ENCODE data around the gene TSHZ2. TPM values are rescaled to one million over a fixed set of nuclear protein-coding genes. Genes with fewer than 3 reads are reported as not detected.

The TSHZ2 gene
- total and polyA plus RNA-seq, 2 donors, result 6.5 to 35.0 TPM

DNA sequence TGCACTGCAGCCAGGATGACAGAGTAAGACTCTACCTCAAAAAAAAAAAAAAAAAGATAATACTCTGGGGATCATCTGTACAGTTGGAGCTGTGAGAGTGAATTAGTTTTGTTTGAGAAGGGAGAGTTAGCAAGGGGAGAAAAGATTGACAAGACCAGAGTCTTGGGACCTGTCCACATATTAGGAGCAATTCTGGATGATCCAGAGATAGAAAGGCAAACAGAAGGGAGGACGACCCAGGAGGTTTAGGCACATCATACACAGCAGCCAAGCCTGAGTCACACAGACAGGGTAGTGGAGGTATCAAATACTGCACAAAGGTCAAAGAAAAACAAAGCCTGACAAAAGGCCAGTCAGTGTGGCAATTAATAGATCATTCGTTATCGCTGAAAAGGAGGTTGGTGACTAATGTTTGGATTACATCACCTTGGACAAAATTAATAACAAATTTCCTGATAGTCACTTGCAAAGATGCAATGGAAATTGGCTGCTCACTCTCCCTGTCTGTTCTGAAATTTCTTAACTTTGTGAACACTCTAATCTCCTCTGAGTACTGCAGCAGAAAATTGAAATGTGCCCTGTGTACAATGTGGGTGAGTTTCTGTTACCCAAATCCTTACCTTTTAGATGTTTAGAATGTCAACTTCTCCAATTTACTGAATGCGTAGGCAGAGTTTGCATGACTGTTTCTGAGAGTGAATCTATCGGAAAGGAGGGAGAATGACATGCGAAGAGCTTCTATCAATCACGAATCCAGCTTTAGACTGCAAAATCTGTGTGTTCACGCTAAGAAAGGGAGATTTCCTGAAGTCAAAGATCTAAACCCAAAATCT is 105.4 kb downstream of the TSHZ2 start:
- 64% methylated on average over 8 of the region's 8 CpGs for WGBS
- no peak for DNase-seq (ENCODE audit: extremely low spot score)
- Histone ChIP-seq H3K4me3 (ENCODE audit: low read depth, low read length) (no peak overlapping the region), H3K27ac (ENCODE audit: low read depth) (no peak overlapping the region), H3K36me3 (ENCODE audit: insufficient read depth) (no peaks in the 10 kb centered on the region), H3K4me1 (ENCODE audit: insufficient read depth) (no peaks in the 10 kb centered on the region)

DNA sequence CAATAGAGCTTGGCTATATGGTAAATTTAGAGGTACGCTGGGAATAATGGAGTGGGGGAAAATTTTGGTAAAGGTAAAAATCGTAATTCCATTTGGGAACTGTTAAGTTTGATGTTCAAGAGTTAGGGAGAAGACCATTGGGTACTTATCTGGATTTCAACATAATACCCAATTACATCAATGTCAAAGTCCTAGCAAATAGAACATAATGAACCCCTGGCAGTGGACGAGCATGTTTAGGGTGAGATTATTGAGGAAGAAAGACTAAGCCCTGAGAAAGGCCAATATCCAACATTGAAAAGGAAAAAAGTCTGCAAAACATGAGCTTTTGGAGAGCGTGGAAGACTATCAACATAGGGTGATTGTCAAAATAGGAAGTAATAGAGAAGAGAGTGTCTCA is 106.6 kb downstream of the TSHZ2 start:
- no peak overlapping the region for H3K27ac ChIP-seq (ENCODE audit: low read depth)
- no peaks in the 10 kb centered on the region for H3K36me3 ChIP-seq (ENCODE audit: insufficient read depth)
- H3K4me1 ChIP-seq (ENCODE audit: insufficient read depth), result no peaks in the 10 kb centered on the region
- DNase-seq (ENCODE audit: extremely low spot score), result no peak
- 89% methylated on average over 4 of the region's 4 CpGs for WGBS
- H3K4me3 ChIP-seq (ENCODE audit: low read depth, low read length), result no peak overlapping the region

DNA sequence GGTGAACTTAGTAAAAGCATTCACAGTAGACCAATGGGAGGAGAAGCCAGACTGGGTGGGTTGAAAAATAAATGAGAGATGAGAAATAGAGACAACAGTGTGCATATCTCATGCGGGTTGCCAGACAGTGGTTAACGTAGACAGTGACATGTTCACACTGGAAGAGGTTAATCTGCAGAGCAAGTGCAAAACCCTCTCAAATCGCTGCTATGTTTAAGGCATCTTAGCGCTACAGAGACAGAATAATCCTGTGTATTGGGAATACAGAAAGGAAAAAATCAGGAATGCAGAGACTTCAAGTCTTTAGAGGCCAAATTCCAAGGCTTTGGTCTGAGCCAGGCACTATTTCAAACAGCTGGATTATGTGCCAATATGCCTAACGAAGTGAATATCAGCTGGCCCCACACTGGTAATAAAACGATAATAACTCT is 107.1 kb downstream of the TSHZ2 start:
- H3K4me1 ChIP-seq (ENCODE audit: insufficient read depth), result no peaks in the 10 kb centered on the region
- no peak overlapping the region for H3K4me3 ChIP-seq (ENCODE audit: low read depth, low read length)
- WGBS, result 35% methylated on average over 6 of the region's 6 CpGs
- H3K27ac ChIP-seq (ENCODE audit: low read depth), result no peak overlapping the region
- no peaks in the 10 kb centered on the region for H3K36me3 ChIP-seq (ENCODE audit: insufficient read depth)
- no peak for DNase-seq (ENCODE audit: extremely low spot score)

DNA sequence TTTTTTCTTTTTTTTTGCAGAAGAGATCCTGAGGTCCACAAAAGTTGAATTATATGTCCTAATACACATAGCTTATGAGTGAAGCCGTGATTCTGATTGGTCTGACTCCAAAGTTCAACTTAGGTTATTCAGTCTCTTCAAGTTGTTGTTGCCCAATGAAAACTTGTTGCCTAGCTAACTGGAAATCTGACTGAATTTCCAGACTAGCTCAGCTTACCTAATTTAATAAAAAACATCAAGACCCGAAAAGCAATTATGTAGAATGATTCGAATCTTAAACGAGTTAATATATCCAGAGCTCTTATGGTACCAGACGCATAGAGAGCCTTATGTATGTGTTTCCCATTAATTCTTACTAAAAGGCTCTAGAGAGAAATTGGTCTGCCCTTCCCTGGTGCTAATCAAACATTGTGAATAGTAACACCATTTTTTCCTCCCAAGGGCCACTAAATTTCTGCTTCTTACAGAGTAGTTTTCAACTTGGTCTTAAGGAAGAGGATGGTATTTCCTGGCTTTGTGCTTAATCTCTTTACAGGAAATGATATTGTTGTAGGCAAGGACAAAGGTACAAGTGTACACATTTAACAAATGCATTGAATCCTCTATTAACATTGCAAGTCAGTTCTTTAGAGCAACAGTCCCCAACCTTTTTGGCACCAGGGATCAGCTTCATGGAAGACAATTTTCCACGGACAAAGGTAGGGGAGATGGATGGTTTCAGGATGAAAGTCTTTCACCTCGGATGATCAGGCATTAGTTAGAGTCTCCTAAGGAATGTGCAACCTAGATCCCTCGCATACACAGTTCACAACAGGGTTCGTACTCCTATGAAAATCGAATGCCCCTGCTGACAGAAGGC is 107.9 kb downstream of the TSHZ2 start:
- no peak for DNase-seq (ENCODE audit: extremely low spot score)
- WGBS, result 86% methylated on average over 10 of the region's 10 CpGs
- no peak overlapping the region for H3K4me3 ChIP-seq (ENCODE audit: low read depth, low read length)
- H3K36me3 ChIP-seq (ENCODE audit: insufficient read depth), result no peaks in the 10 kb centered on the region
- no peaks in the 10 kb centered on the region for H3K4me1 ChIP-seq (ENCODE audit: insufficient read depth)
- no peak overlapping the region for H3K27ac ChIP-seq (ENCODE audit: low read depth)

DNA sequence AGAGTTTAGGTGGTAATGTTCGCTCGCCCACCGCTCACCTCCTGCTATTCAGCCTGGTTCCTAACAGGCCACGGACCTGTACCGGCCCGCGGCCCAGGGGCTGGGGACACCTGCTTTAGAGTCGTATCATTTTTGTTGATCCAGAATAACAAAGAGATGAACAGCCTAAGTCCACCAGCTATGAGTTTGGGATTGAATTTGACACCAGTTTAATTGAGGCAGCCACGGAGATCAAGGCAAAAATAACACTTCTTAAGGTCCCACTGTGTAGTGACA is 108.5 kb downstream of the TSHZ2 start:
- Histone ChIP-seq H3K4me3 (ENCODE audit: low read depth, low read length) (no peak overlapping the region), H3K36me3 (ENCODE audit: insufficient read depth) (no peaks in the 10 kb centered on the region), H3K4me1 (ENCODE audit: insufficient read depth) (no peaks in the 10 kb centered on the region), H3K27ac (ENCODE audit: low read depth) (peak overlapping the region; percentile 6)
- 97% methylated on average over 9 of the region's 9 CpGs for WGBS
- DNase-seq (ENCODE audit: extremely low spot score), result no peak

DNA sequence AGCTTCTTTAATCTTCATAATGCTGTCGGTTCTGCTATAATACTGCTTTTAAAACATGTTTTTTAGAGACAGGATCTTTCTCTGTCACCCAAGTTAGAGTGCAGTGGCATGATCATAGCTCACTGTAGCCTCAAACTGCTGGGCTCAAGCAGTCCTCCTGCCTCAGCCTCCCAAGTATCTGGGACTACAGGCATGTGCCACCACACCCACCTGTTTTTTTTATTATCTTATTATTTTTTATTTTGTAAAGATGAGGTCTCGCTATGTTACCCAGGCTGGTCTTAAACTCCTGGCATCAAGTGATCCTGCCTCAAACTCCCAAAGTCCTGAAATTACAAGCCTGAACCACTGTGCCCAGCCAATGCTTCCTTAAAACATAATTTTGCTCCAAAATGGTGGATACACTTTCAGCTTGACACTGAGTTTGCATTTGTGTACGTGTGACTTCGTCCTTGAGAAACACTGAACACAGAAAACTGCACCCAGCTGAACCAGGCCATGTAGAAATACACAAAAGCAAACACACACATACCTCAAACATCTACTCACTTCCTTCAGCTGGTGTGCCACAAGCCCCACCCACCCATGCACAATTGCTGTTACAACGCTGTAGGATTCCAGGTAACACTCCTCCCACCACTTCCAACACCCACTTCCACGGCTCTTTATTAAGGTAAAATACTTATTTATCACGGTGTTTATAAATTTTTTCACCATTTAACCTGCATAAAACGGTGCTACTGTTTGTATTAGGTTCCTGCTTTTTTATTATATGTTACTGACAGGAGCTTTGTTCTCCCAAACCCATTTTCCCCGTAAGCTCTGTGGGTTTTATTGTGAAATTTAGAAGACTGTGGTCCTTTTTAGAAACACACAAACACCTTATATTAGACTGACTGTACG is 109.1 kb downstream of the TSHZ2 start:
- Histone ChIP-seq H3K4me3 (ENCODE audit: low read depth, low read length) (no peak overlapping the region), H3K4me1 (ENCODE audit: insufficient read depth) (no peaks in the 10 kb centered on the region), H3K27ac (ENCODE audit: low read depth) (peak overlapping the region; percentile 6), H3K36me3 (ENCODE audit: insufficient read depth) (no peaks in the 10 kb centered on the region)
- 65% methylated on average over 10 of the region's 10 CpGs for WGBS
- DNase-seq (ENCODE audit: extremely low spot score), result no peak

DNA sequence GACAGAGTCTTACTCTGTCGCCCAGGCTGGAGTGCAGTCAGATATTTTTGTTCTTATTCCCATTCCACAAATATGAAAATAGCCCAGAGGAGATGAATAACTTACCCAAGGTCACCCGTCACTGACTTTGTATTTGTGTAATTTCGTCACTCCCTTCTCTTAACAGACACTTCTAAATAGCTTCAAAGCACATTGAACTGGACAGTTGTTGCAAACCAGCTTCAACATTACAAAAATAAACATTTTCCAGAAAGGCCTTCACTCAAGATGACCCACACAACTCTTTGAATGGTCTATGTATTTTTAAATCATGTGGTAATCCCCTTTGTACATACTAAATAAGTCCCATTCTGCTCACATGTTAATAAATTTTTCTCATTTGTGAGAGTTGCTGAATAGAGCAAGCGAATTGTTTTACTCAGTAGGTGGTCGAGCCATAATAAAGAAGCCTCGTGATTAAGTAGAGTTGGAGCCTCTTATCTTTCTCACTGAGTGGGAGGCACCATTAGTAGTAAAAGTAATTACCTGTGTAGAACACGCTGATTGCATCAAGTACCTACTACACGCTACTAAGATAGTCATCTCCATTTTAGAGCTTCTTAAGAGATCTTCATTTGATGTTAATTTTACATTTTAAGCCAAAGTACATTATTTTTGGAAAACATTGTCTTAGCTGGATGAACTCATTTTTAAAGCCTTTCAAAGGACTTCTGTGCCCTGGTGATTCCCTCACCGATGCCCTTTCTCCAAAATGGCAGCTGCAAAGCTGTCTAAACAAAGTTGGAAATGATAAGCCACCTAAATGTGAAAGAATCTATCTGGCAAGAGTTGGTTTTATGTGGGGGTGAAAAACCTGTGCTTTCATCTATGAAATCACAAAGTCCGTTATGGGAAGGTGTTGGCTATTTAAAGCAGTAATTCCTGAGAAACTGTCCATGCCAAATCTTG is 110.0 kb downstream of the TSHZ2 start:
- Histone ChIP-seq H3K27ac (ENCODE audit: low read depth) (peak overlapping the region; percentile 10), H3K4me1 (ENCODE audit: insufficient read depth) (no peaks in the 10 kb centered on the region), H3K4me3 (ENCODE audit: low read depth, low read length) (no peak overlapping the region), H3K36me3 (ENCODE audit: insufficient read depth) (no peaks in the 10 kb centered on the region)
- 74% methylated on average over 10 of the region's 10 CpGs for WGBS
- no peak for DNase-seq (ENCODE audit: extremely low spot score)

DNA sequence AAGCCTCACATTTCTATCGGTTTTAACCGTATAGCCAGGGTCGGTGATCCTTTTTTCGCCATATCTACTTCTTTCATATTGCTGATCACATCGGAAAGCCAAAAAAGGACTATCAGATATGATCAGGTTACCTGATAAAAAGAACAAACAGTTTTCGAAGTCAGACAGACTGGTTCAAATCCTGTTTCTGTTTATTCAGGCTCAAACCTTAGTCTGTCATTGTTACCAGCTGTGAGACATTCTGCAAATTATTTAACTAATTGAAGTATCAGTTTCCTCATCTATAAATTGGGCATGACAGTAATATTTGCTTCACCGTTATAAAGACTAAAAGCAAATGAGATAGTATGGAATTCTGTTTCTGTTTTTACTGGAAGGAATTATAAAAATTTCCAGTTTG is 111.3 kb downstream of the TSHZ2 start:
- H3K36me3 ChIP-seq (ENCODE audit: insufficient read depth), result no peaks in the 10 kb centered on the region
- no peak overlapping the region for H3K27ac ChIP-seq (ENCODE audit: low read depth)
- no peaks in the 10 kb centered on the region for H3K4me1 ChIP-seq (ENCODE audit: insufficient read depth)
- no peak overlapping the region for H3K4me3 ChIP-seq (ENCODE audit: low read depth, low read length)
- 83% methylated on average over 7 of the region's 7 CpGs for WGBS
- DNase-seq (ENCODE audit: extremely low spot score), result no peak

DNA sequence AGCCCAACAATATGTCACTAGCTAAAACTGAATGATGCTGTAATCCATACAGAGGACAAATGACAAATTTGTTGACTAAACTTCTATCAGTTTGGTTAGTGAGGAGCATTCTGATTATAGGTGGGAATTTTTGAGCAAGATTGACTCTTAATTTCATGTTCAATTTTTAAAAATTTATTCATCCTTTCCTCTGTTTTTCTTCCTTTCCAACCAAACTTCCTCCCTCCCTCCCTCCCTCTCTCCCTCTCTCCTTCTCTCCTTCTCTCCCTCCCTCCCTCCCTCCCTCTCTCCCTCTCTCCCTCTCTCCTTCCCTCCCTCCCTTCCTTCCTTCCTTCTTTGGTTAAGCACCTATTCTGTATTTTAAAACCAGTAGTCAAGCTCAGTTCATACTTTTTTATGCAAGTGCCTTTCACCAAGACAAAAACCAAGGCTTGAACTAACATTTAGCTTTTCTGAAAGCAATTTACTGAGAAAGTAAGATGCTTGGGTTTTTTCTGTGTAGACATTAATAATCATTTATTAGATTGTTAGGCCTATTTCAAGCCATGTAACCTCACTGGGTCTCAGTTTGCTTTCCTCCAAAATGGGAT is 112.3 kb downstream of the TSHZ2 start:
- H3K4me3 ChIP-seq (ENCODE audit: low read depth, low read length), result no peak overlapping the region
- no peaks in the 10 kb centered on the region for H3K4me1 ChIP-seq (ENCODE audit: insufficient read depth)
- no peak for DNase-seq (ENCODE audit: extremely low spot score)
- peak overlapping the region; percentile 10 for H3K27ac ChIP-seq (ENCODE audit: low read depth)
- no peaks in the 10 kb centered on the region for H3K36me3 ChIP-seq (ENCODE audit: insufficient read depth)

DNA sequence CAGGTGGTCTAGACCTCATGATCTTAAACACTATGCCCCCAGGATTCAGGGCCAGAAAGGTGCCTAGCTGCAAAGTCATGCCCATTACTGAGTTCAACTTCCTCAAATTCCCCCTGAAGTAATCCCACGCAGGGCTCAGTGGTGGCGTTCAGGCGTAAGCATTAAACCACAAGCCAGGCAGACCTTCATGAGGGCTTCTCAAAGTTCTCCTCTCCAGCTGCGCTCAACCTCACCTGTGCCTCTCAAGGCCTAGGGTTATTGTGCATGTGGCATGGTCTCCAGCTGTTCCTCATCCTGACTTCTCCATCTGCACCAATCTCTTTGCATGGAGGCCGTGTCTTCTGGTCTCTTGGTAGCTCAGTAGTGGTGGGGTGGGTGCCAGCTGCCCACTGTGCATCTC is 113.6 kb downstream of the TSHZ2 start:
- H3K36me3 ChIP-seq (ENCODE audit: insufficient read depth), result no peaks in the 10 kb centered on the region
- 91% methylated on average over 5 of the region's 5 CpGs for WGBS
- DNase-seq (ENCODE audit: extremely low spot score), result no peak
- H3K4me1 ChIP-seq (ENCODE audit: insufficient read depth), result no peaks in the 10 kb centered on the region
- no peak overlapping the region for H3K27ac ChIP-seq (ENCODE audit: low read depth)
- H3K4me3 ChIP-seq (ENCODE audit: low read depth, low read length), result no peak overlapping the region

DNA sequence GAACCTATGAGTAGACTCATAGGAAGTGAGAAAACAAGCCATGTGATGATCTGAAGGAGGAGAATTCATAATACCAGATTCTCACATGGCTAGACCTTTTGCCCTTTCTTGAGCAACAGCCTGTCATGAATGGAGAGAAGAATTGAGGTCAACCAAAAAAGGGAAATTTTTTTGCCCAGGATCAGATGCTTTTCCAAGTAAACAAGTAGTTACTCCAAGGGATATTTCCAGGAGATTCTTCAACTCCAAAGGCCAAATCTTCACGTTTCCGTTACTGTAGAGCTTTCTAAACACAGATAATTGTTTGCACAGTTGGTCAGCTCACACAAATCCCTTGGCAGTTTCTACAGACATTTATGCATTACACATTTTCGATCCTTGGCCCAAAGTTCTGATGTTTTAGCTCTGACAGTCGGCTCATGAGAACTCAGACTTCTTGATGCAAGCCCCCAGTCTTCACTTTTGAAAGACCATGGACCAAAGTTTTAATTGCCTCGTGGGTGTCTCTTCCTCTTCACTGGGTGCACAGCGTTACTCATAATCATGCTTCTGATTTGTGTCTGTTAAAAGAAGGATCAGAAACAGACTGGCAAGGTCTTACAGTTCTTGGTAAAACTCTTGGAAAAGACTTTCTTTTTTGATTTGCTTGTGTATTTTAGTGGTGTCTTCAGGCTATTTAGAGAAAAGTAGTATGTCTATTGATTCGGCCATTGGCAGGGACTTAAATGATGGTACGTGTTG is 115.0 kb downstream of the TSHZ2 start:
- WGBS, result 49% methylated on average over 8 of the region's 8 CpGs
- Histone ChIP-seq H3K27ac (ENCODE audit: low read depth) (peak overlapping the region; percentile 43), H3K4me1 (ENCODE audit: insufficient read depth) (no peaks in the 10 kb centered on the region), H3K4me3 (ENCODE audit: low read depth, low read length) (no peak overlapping the region), H3K36me3 (ENCODE audit: insufficient read depth) (no peaks in the 10 kb centered on the region)
- DNase-seq (ENCODE audit: extremely low spot score), result no peak

DNA sequence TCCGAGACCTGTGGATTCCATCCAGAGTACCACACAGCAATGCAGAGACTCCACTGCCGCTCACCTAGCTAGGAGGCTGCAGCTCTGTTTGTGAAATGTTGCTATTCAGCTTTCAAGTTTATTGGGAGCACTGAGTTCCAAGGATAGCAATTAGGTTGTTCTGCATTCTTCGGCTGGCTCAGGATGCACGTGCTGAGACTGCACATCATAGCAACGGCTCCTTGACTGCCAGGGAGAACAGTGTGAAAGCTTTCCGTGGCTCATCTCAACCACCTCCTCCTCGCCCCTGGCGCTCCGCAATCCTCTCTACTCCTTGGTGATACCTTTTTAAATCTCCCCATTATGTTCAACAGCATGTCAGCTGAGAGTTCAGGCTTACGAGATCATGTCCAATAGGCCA is 116.6 kb downstream of the TSHZ2 start:
- Histone ChIP-seq H3K36me3 (ENCODE audit: insufficient read depth) (no peaks in the 10 kb centered on the region), H3K27ac (ENCODE audit: low read depth) (no peak overlapping the region), H3K4me1 (ENCODE audit: insufficient read depth) (no peaks in the 10 kb centered on the region), H3K4me3 (ENCODE audit: low read depth, low read length) (no peak overlapping the region)
- no peak for DNase-seq (ENCODE audit: extremely low spot score)
- 66% methylated on average over 10 of the region's 10 CpGs for WGBS
